ENCODE measurements around the gene AHCTF1. TPM values are rescaled to one million over a fixed set of nuclear protein-coding genes. Genes with fewer than 3 reads are reported as not detected.

The AHCTF1 gene
- polyA plus RNA-seq, 4 donors: 6.2 to 20.0 (median 8.5) TPM

- 20 to 74% (median 38%) methylated on average over 5 of the region's 5 CpGs for WGBS, 3 donors
- Histone ChIP-seq H3K36me3 (ENCODE audit: control insufficient read depth in 3 of 3, insufficient read depth in 2 of 3, low read depth in 1 of 3, low read length in 3 of 3) (no peaks in the 10 kb centered on the region), H3K9me3 (ENCODE audit: control insufficient read depth in 2 of 2, insufficient read depth in 1 of 2, low read depth in 1 of 2, low read length in 1 of 2) (no peaks in the 10 kb centered on the region), H3K27ac (ENCODE audit: low read depth in 1 of 3, low read length in 2 of 3) (no peak overlapping the region), H3K4me1 (ENCODE audit: control insufficient read depth in 3 of 3, insufficient read depth in 2 of 3, low read depth in 1 of 3, low read length in 2 of 3) (peaks cover 0 to 21% (median 0%) of the 10 kb centered on the region in 3 donors), H3K4me3 (ENCODE audit: low read depth in 1 of 3, low read length in 3 of 3) (no peak overlapping the region), H3K27me3 (ENCODE audit: control insufficient read depth in 3 of 3, insufficient read depth in 3 of 3, low read length in 3 of 3) (no peaks in the 10 kb centered on the region)
- no peak for FAIRE-seq
- peak; percentile 46 to 64 for DNase-seq
These were observed 127.9 kb downstream of the AHCTF1 start for GRCh38 chr1:246803883-246804282.

DNA sequence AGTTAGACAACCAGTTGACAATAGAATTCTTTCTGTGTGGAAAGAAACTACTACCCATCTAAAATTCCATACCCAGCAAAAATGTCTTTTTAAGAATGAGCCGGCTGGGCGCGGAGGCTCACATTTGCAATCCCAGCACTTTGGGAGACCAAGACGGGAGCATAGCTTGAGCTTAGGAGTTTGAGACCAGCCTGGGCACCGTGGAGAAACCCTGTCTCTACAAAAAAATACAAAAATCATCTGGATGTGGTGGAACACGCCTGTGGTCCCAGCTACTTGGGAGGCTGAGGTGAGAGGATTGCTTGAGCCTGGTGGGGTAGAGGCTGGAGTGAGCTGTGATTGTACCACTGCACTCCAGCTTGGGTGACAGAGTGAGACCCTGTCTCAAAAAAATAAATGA lies 128.4 kb downstream of the AHCTF1 start:
- H3K27me3 ChIP-seq (ENCODE audit: control insufficient read depth in 3 of 3, insufficient read depth in 3 of 3, low read length in 3 of 3): no peaks in the 10 kb centered on the region
- H3K9me3 ChIP-seq (ENCODE audit: control insufficient read depth in 2 of 2, insufficient read depth in 1 of 2, low read depth in 1 of 2, low read length in 1 of 2): no peaks in the 10 kb centered on the region
- H3K4me1 ChIP-seq (ENCODE audit: control insufficient read depth in 3 of 3, insufficient read depth in 2 of 3, low read depth in 1 of 3, low read length in 2 of 3): peaks cover 0 to 22% (median 0%) of the 10 kb centered on the region in 3 donors
- DNase-seq (no peak), FAIRE-seq (no peak)
- no peak overlapping the region for H3K4me3 ChIP-seq (ENCODE audit: low read depth in 1 of 3, low read length in 3 of 3)
- no peaks in the 10 kb centered on the region for H3K36me3 ChIP-seq (ENCODE audit: control insufficient read depth in 3 of 3, insufficient read depth in 2 of 3, low read depth in 1 of 3, low read length in 3 of 3)
- no peak overlapping the region for H3K27ac ChIP-seq (ENCODE audit: low read depth in 1 of 3, low read length in 2 of 3)
- WGBS, 3 donors: 91 to 95% (median 93%) methylated on average over 6 of the region's 6 CpGs

- Histone ChIP-seq H3K4me3 (ENCODE audit: low read depth in 1 of 3, low read length in 3 of 3) (no peak overlapping the region), H3K4me1 (ENCODE audit: control insufficient read depth in 3 of 3, insufficient read depth in 2 of 3, low read depth in 1 of 3, low read length in 2 of 3) (peaks cover 0 to 22% (median 0%) of the 10 kb centered on the region in 3 donors), H3K9me3 (ENCODE audit: control insufficient read depth in 2 of 2, insufficient read depth in 1 of 2, low read depth in 1 of 2, low read length in 1 of 2) (no peaks in the 10 kb centered on the region), H3K27me3 (ENCODE audit: control insufficient read depth in 3 of 3, insufficient read depth in 3 of 3, low read length in 3 of 3) (no peaks in the 10 kb centered on the region), H3K36me3 (ENCODE audit: control insufficient read depth in 3 of 3, insufficient read depth in 2 of 3, low read depth in 1 of 3, low read length in 3 of 3) (no peaks in the 10 kb centered on the region), H3K27ac (ENCODE audit: low read depth in 1 of 3, low read length in 2 of 3) (no peak overlapping the region)
- DNase-seq (peak; percentile 63 to 67), FAIRE-seq (no peak)
- 14 to 60% (median 35%) methylated on average over 11 of the region's 11 CpGs for WGBS, 3 donors
These were observed 130.3 kb downstream of the AHCTF1 start for GRCh38 chr1:246801241-246802020.

DNA sequence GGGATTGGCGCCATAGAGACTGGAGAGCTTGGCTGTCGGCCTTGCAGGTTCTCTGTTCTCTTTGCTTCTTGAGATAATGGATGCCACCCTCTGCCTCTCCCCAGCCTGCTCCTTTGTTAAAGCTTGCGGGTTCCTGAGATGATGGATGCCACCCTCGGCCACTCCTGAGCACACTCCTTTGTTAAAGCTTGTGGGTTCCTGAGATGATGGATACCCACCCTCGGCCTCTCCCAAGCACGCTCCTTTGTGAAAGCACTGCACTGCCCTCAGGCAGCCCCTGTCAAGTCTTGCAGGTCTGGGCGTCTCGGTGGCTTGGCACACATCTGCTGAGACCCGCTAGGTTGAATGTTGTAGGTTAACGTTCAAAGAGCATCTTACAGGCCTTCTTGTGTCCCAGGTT lies 131.0 kb downstream of the AHCTF1 start:
- H3K4me1 ChIP-seq (ENCODE audit: control insufficient read depth in 3 of 3, insufficient read depth in 2 of 3, low read depth in 1 of 3, low read length in 2 of 3): peaks cover 0 to 22% (median 0%) of the 10 kb centered on the region in 3 donors
- H3K27ac ChIP-seq (ENCODE audit: low read depth in 1 of 3, low read length in 2 of 3): no peak overlapping the region
- FAIRE-seq (no peak), DNase-seq (no peak)
- no peak overlapping the region for H3K4me3 ChIP-seq (ENCODE audit: low read depth in 1 of 3, low read length in 3 of 3)
- no peaks in the 10 kb centered on the region for H3K9me3 ChIP-seq (ENCODE audit: control insufficient read depth in 2 of 2, insufficient read depth in 1 of 2, low read depth in 1 of 2, low read length in 1 of 2)
- no peaks in the 10 kb centered on the region for H3K36me3 ChIP-seq (ENCODE audit: control insufficient read depth in 3 of 3, insufficient read depth in 2 of 3, low read depth in 1 of 3, low read length in 3 of 3)
- WGBS, 3 donors: 25 to 66% (median 50%) methylated on average over 10 of the region's 10 CpGs
- no peaks in the 10 kb centered on the region for H3K27me3 ChIP-seq (ENCODE audit: control insufficient read depth in 3 of 3, insufficient read depth in 3 of 3, low read length in 3 of 3)

DNA sequence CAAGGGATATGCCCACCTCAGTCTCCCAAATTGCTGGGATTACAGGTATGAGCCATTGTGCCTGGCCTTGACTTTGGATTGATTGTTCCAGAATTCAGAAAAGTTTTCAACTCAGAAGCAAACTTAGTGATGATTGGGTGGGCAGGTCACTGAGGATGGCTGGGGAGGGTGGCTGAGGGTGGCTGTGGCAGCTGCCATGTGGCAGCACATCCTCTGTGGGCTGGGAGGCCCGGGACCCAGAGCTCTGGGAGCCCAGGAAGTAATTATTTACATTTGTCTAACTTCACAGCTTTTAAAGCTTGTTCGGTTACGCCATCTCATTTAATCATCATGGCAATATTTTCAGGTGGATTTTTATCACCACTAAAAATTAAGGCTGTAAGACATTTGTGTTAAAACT lies 131.4 kb downstream of the AHCTF1 start:
- H3K4me3 ChIP-seq (ENCODE audit: low read depth in 1 of 3, low read length in 3 of 3): no peak overlapping the region
- no peaks in the 10 kb centered on the region for H3K27me3 ChIP-seq (ENCODE audit: control insufficient read depth in 3 of 3, insufficient read depth in 3 of 3, low read length in 3 of 3)
- no peaks in the 10 kb centered on the region for H3K9me3 ChIP-seq (ENCODE audit: control insufficient read depth in 2 of 2, insufficient read depth in 1 of 2, low read depth in 1 of 2, low read length in 1 of 2)
- no peaks in the 10 kb centered on the region for H3K36me3 ChIP-seq (ENCODE audit: control insufficient read depth in 3 of 3, insufficient read depth in 2 of 3, low read depth in 1 of 3, low read length in 3 of 3)
- no peak for DNase-seq
- peaks cover 0 to 22% (median 0%) of the 10 kb centered on the region in 3 donors for H3K4me1 ChIP-seq (ENCODE audit: control insufficient read depth in 3 of 3, insufficient read depth in 2 of 3, low read depth in 1 of 3, low read length in 2 of 3)
- FAIRE-seq: no peak
- no peak overlapping the region for H3K27ac ChIP-seq (ENCODE audit: low read depth in 1 of 3, low read length in 2 of 3)
- 23 to 75% (median 43%) methylated on average over 3 of the region's 3 CpGs for WGBS, 3 donors

DNA sequence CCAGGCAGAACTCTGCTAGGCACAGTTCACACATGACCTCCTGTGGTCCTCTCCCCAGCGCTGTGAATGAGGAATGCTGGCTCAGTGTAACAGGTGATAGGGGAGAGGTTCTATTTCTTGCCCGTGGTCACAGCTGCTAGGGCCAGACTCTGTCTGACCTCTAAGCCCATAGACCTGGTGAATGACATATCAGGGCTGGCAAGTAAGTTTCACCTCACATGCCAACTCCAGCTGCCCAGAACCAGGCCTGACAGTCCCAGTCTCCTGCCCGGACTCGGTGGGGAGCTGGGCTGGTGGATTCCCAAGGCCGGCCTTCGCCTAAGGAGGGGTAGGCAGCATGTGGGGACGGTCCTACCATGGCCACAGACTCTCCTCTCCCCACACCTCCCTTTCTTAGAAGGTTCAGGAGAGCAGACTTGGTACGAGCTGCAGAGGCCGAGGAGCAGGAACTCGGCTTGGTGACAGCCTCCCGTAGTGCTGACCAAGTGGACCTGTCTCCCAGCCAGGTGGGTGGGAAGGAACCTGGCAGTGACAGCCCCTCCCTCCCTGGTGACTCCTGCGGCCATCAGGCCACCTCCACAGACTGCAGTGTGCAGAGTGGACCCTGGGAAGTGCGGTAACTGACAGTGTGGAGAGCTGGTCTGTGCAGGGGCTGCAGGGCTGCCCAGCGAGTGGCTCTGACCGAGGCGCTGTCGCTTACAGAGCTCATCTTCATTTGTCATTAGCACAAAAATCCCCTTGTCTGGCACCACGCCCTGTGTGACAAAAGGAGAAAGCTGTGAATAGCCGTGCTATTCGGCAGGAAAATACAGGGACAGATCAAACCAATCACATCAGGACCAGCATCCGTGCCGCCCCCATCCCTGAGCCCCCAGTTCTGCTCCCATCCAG lies 132.9 kb downstream of the AHCTF1 start:
- Histone ChIP-seq H3K4me3 (ENCODE audit: low read depth in 1 of 3, low read length in 3 of 3) (no peak overlapping the region), H3K27ac (ENCODE audit: low read depth in 1 of 3, low read length in 2 of 3) (no peak overlapping the region), H3K4me1 (ENCODE audit: control insufficient read depth in 3 of 3, insufficient read depth in 2 of 3, low read depth in 1 of 3, low read length in 2 of 3) (peaks cover 0 to 17% (median 0%) of the 10 kb centered on the region in 3 donors), H3K27me3 (ENCODE audit: control insufficient read depth in 3 of 3, insufficient read depth in 3 of 3, low read length in 3 of 3) (no peaks in the 10 kb centered on the region), H3K36me3 (ENCODE audit: control insufficient read depth in 3 of 3, insufficient read depth in 2 of 3, low read depth in 1 of 3, low read length in 3 of 3) (no peaks in the 10 kb centered on the region), H3K9me3 (ENCODE audit: control insufficient read depth in 2 of 2, insufficient read depth in 1 of 2, low read depth in 1 of 2, low read length in 1 of 2) (no peaks in the 10 kb centered on the region)
- FAIRE-seq (no peak), DNase-seq (no peak)
- 52 to 80% (median 59%) methylated on average over 21 to 22 of the region's 22 CpGs for WGBS, 3 donors

DNA sequence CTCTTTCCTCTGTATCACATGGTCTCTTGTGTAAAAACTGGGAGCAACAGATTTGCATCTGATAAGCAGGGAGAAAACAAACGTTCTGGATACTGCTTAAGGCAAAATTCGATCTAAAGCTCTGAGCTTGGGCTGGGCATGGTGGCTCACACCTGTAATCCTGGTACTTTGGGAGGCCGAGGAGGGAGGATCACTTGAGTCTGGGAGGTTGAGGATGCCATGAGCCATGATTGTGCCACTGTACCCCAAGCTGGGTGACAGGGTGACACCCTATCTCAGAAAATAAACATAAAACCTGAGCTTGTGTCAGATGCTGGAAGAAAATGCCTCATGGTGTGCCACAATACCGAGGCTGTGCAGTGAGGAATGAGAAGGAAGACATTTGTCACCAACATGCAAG lies 133.6 kb downstream of the AHCTF1 start:
- no peak overlapping the region for H3K27ac ChIP-seq (ENCODE audit: low read depth in 1 of 3, low read length in 2 of 3)
- H3K36me3 ChIP-seq (ENCODE audit: control insufficient read depth in 3 of 3, insufficient read depth in 2 of 3, low read depth in 1 of 3, low read length in 3 of 3): no peaks in the 10 kb centered on the region
- no peaks in the 10 kb centered on the region for H3K9me3 ChIP-seq (ENCODE audit: control insufficient read depth in 2 of 2, insufficient read depth in 1 of 2, low read depth in 1 of 2, low read length in 1 of 2)
- H3K27me3 ChIP-seq (ENCODE audit: control insufficient read depth in 3 of 3, insufficient read depth in 3 of 3, low read length in 3 of 3): no peaks in the 10 kb centered on the region
- DNase-seq: no peak
- whole genome bisulfite sequencing, 3 donors: 53 to 69% (median 63%) methylated on average over 4 of the region's 4 CpGs
- H3K4me1 ChIP-seq (ENCODE audit: control insufficient read depth in 3 of 3, insufficient read depth in 2 of 3, low read depth in 1 of 3, low read length in 2 of 3): peaks cover 0 to 17% (median 0%) of the 10 kb centered on the region in 3 donors
- FAIRE-seq: no peak
- H3K4me3 ChIP-seq (ENCODE audit: low read depth in 1 of 3, low read length in 3 of 3): no peak overlapping the region

DNA sequence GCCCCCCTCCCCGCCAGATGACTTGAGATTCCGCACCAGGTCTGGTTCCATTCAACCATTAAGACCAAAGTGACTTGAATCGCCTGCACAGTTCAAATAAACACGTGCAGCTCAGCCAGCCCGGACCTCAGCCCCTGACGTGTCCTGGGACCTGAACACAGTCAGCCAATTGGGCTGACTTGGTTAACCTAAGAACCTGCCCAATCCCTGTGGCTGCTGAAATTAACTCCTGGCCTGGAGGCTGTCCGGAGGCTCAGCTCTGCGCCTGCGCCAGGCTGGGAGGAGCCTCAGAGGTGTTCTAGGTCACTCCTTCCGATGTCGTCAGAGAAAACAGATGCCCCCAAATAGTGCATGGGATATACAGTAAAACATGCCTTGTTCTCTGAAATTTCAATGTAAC lies 134.2 kb downstream of the AHCTF1 start:
- 90 to 94% (median 93%) methylated on average over 11 of the region's 11 CpGs for WGBS, 3 donors
- Histone ChIP-seq H3K4me3 (ENCODE audit: low read depth in 1 of 3, low read length in 3 of 3) (no peak overlapping the region), H3K36me3 (ENCODE audit: control insufficient read depth in 3 of 3, insufficient read depth in 2 of 3, low read depth in 1 of 3, low read length in 3 of 3) (no peaks in the 10 kb centered on the region), H3K4me1 (ENCODE audit: control insufficient read depth in 3 of 3, insufficient read depth in 2 of 3, low read depth in 1 of 3, low read length in 2 of 3) (peaks cover 0 to 17% (median 0%) of the 10 kb centered on the region in 3 donors), H3K27me3 (ENCODE audit: control insufficient read depth in 3 of 3, insufficient read depth in 3 of 3, low read length in 3 of 3) (no peaks in the 10 kb centered on the region), H3K9me3 (ENCODE audit: control insufficient read depth in 2 of 2, insufficient read depth in 1 of 2, low read depth in 1 of 2, low read length in 1 of 2) (no peaks in the 10 kb centered on the region), H3K27ac (ENCODE audit: low read depth in 1 of 3, low read length in 2 of 3) (no peak overlapping the region)
- no peak for DNase-seq
- FAIRE-seq: no peak

Measured in small intestine (tissue), 7 donors.